ENCODE data around the gene CSRNP3.

GRCh38 chr2:165513479-165513878, 44.0 kb downstream of the CSRNP3 start:
- TF ChIP-seq CTCF (IDR thresholded peaks at IDR 0.05) (no peak), POLR2A (IDR thresholded peaks at IDR 0.05) (no peak), EP300 (IDR thresholded peaks at IDR 0.05) (no peak), POLR2AphosphoS5 (IDR thresholded peaks at IDR 0.05) (no peak)

All from upper lobe of left lung (tissue), 4 donors.